ENCODE results near the gene DXO.

Gene DXO

DNA sequence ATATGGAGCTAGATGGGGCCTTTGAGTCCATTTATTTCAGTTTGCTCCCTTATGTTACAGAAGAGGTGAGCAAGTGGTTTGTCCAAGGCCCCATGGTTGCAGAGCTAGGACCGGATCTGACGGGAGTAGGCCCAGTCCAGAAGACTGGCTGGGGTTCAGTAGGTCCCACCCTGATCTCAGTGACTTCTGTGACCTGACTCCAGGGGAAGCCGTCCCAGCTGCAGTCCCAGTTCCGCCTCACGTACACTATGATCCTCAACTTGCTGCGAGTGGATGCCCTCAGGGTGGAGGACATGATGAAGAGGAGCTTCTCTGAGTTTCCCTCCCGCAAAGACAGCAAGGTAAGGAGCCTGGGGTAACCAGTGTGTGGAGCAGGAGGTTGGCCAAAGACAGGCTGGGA, 5.4 kb downstream of the DXO start:
- H3K27ac ChIP-seq: no peak overlapping the region
- TF ChIP-seq, protein P1, sequence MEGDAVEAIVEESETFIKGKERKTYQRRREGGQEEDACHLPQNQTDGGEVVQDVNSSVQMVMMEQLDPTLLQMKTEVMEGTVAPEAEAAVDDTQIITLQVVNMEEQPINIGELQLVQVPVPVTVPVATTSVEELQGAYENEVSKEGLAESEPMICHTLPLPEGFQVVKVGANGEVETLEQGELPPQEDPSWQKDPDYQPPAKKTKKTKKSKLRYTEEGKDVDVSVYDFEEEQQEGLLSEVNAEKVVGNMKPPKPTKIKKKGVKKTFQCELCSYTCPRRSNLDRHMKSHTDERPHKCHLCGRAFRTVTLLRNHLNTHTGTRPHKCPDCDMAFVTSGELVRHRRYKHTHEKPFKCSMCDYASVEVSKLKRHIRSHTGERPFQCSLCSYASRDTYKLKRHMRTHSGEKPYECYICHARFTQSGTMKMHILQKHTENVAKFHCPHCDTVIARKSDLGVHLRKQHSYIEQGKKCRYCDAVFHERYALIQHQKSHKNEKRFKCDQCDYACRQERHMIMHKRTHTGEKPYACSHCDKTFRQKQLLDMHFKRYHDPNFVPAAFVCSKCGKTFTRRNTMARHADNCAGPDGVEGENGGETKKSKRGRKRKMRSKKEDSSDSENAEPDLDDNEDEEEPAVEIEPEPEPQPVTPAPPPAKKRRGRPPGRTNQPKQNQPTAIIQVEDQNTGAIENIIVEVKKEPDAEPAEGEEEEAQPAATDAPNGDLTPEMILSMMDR (IDR thresholded peaks at IDR 0.05): no peak
- TF ChIP-seq ZFX (IDR thresholded peaks at IDR 0.05; ENCODE audit: borderline replicate concordance): no peak

DNA sequence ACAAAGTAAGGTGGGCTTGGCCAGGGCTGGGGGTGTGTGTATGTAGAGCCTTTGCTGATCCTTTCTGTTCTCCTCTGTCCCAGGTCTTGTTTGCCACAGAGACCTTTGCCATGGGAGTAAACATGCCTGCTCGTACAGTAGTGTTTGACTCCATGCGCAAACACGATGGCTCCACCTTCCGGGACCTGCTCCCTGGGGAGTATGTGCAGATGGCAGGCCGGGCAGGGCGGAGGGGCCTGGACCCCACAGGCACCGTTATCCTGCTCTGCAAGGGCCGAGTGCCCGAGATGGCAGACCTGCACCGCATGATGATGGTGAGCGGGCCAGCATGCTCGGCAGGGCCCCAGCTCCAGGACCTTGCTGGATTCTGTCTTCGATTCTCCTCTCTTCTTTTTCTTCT, 6.2 kb downstream of the DXO start:
- no peak for TF ChIP-seq ZFX (IDR thresholded peaks at IDR 0.05; ENCODE audit: borderline replicate concordance)
- TF ChIP-seq, protein P1 (IDR thresholded peaks at IDR 0.05): no peak
- no peak overlapping the region for H3K27ac ChIP-seq

DNA sequence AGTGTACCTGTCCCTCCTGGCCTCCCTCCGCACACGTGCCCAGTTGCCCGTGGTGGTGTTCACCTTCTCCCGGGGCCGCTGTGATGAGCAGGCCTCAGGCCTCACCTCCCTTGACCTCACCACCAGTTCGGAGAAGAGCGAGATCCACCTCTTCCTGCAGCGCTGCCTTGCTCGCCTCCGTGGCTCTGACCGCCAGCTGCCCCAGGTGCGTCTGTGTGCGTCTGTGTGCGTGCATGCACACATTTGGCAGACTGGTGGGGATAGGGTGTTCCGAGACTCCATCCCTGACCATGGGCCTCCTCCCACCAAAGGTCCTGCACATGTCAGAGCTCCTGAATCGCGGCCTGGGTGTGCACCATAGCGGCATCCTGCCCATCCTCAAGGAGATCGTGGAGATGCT, 8.0 kb downstream of the DXO start:
- no peak for TF ChIP-seq ZFX (IDR thresholded peaks at IDR 0.05; ENCODE audit: borderline replicate concordance)
- TF ChIP-seq, protein P1 (IDR thresholded peaks at IDR 0.05): no peak
- no peak overlapping the region for H3K27ac ChIP-seq

DNA sequence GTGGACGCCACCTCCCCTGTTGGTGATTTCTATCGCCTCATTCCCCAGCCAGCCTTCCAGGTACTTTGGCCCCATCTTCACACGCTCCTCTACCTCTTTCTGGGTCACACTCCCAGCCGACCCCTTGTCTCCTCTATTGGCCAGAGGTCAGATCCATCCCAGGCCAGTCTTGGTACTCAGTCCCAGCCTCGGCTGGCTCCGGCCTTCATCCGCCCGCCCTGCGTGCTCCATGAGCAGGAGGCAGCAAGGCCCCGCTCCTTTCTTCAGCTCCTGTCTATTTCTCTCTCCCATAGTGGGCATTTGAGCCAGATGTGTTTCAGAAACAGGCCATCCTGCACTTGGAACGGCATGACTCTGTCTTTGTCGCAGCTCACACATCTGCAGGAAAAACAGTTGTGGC, 10.3 kb downstream of the DXO start:
- TF ChIP-seq, protein P1 (IDR thresholded peaks at IDR 0.05): no peak
- no peak for TF ChIP-seq ZFX (IDR thresholded peaks at IDR 0.05; ENCODE audit: borderline replicate concordance)
- no peak overlapping the region for H3K27ac ChIP-seq

DNA sequence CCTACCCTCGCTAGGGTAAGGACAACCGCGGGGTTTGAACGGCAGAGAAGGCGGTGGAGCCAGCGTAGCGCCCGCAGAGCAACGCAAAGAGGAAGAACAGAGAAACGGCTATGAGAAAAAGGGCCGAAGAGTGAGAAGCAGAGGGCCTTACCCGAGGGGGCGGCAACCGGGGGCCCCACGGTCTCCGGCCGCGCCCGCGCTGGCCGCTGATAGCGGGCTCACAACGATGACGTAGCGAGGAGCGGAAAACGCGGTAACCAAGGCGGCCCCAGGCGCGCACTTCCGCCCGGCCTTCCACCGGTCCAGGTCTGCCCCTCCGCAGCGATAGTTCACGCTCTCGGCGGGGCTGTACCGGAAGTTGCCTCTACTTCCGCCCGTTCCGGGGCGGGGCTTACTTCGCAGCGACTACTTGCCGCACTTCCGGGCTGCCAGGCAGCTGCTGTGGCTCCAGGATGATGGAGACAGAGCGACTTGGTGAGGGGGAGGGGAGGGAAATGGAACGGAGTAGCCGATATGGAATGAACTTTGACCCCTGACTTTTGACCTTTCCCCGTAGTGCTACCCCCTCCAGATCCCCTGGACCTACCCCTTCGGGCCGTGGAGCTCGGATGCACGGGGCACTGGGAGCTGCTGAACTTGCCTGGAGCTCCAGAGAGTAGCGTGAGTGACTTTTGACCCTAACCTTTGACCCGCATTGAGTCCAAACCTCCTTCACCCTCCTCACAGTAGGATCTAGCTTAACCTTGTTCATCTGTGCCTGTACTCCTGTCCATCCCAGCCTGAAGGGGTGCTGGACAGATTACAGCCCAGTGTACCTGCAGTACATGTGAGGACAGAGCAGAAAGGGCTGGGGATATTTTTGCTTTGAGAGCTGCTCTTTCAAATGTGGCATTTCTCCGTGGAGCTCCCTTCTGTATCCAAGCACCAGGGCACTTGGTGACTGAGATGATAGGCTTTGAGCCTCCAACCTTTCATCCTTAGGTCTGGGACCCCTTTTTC, 12.9 kb downstream of the DXO start, which contains the start of the genes NELFE and SKIC2:
NELFE (minus strand) TSS at position 231 of the 999 bp plus-strand sequence. CDS start 525 bp downstream, outside the sequence.
SKIC2 (plus strand) TSS at position 435 of the 999 bp plus-strand sequence; CDS start at position 453, 18 bp downstream.
- TF ChIP-seq ZFX (IDR thresholded peaks at IDR 0.05; ENCODE audit: borderline replicate concordance): no peak
- TF ChIP-seq, protein P1 (IDR thresholded peaks at IDR 0.05): no peak
- peak within 1 kb of the TSS; percentile 72 for H3K27ac ChIP-seq

DNA sequence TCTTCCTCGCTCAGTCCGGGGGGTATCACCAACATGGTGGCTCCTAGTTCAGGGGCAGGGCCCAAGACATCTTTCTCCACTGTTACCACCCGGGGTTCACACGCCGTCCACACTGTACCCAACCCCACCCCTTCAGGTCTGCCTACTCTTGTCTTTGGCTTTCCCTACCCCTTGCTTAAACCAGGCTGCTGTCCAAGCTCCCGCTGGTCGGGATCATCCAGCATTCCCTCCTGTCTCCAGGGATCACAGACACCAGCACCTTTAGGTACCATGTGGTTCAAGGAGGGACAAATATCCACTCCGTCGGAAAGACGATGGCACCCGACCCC, 13.6 kb downstream of the DXO start:
- H3K27ac ChIP-seq: peak overlapping the region; percentile 72
- TF ChIP-seq ZFX (IDR thresholded peaks at IDR 0.05; ENCODE audit: borderline replicate concordance): no peak
- TF ChIP-seq, protein P1 (IDR thresholded peaks at IDR 0.05): no peak

DNA sequence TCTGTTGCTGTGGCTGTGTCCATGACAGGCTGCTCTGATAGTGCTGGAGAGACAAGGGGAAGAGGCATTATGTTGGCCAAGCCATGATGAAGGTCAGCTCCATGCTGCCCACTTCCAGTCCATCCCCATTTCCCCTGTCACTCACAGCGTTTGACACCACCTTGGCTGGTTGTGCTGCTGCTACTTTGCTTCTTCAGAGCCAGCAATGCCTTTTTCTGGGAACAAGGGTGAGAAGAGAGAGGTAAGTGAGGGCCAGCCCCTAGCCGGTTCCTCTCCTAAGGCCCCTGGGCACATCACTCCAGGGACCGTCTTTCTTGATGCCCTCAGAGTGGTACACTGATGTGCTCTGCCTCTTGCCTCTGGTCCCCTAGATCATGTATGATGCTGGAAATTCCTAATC, 15.1 kb downstream of the DXO start:
- TF ChIP-seq, protein P1 (IDR thresholded peaks at IDR 0.05): no peak
- TF ChIP-seq ZFX (IDR thresholded peaks at IDR 0.05; ENCODE audit: borderline replicate concordance): no peak

More for the DNA sequence above, 15.1 kb downstream of the DXO start:
- H3K27ac ChIP-seq: no peak overlapping the region
